Panc1 (cell line): ENCODE data around the gene GNAT2. TPM values are rescaled to one million over a fixed set of nuclear protein-coding genes. Genes with fewer than 3 reads are reported as not detected.
A peak's percentile ranks its signal among the peaks of the same experiment; 100 is the strongest.

Experiments
- ATAC-seq: fragments of 200-7000 bp; cut with Tn5 transposase; 2 replicates; pipeline ENCODE4 v1.9.1; 2020; ENCODE audit warnings: mild to moderate bottlenecking, moderate library complexity
- BruUV-seq: library from RNA; stranded (reverse); fragments of 400-500 nt; replicated peaks from 2 replicates; lab custom pipeline; 2021; lab: Mats Ljungman, UMichigan
- CTCF ChIA-PET: fragments of 300-600 bp; sonication (Branson Sonifier 250); formaldehyde crosslinking; loops from one replicate; lab custom pipeline; 2022; ENCODE audit warnings: antibody characterized with exemption; lab: Charles Lee
- POLR2A ChIA-PET: fragments of 300-600 bp; sonication (Branson Sonifier 250); formaldehyde crosslinking; loops from one replicate; lab custom pipeline; 2022; ENCODE audit warnings: antibody characterized with exemption; lab: Charles Lee
- DNase-seq: peaks from one replicate; pipeline ENCODE4 v3.0.0-alpha.2; 2010; ENCODE audit warnings: low read depth, low spot score
- H3K27ac ChIP-seq: 2 replicates; pipeline ENCODE4 v1.5.1; 2011; ENCODE audit warnings: mild to moderate bottlenecking, low read length, inconsistent platforms
- H3K27me3 ChIP-seq: fragments of 200-500 bp; sonication (Bioruptor generic); 2 replicates; pipeline ENCODE4 v1.6.0; 2014; ENCODE audit warnings: low read length, inconsistent platforms; ENCODE audit not compliant: control insufficient read depth, insufficient read depth
- H3K36me3 ChIP-seq: fragments of 200-500 bp; sonication (Bioruptor generic); 2 replicates; pipeline ENCODE4 v1.5.1; 2014; ENCODE audit warnings: inconsistent platforms, mild to moderate bottlenecking, low read length, moderate library complexity; ENCODE audit not compliant: control insufficient read depth, insufficient read depth
- H3K4me1 ChIP-seq: 2 replicates; pipeline ENCODE4 v1.5.1; 2011; ENCODE audit warnings: inconsistent platforms, mild to moderate bottlenecking, low read length, moderate library complexity; ENCODE audit not compliant: control insufficient read depth, insufficient read depth
- H3K4me3 ChIP-seq, 2 experiments: 2 replicates each; pipeline ENCODE4 v1.5.1; 2011 to 2012; ENCODE audit warnings: low read depth in 2 of 2, low read length in 2 of 2, mild to moderate bottlenecking in 2 of 2, inconsistent platforms in 1 of 2, moderate library complexity in 1 of 2
- H3K9me3 ChIP-seq: fragments of 200-500 bp; sonication (Bioruptor generic); 2 replicates; pipeline ENCODE4 v1.5.1; 2014; ENCODE audit warnings: low read depth, mild to moderate bottlenecking, inconsistent platforms, low read length, moderate library complexity; ENCODE audit not compliant: control insufficient read depth, insufficient read depth
- POLR2AphosphoS5 ChIP-seq: IDR thresholded peaks from 2 replicates; pipeline ENCODE4 v1.6.1; 2012; ENCODE audit warnings: mild to moderate bottlenecking, low read depth, low read length, moderate library complexity
- REST ChIP-seq, 2 experiments: IDR thresholded peaks; 2 replicates each; pipeline ENCODE4 v1.6.1; 2011 to 2012; ENCODE audit warnings: low read depth in 2 of 2, control low read depth in 1 of 2, low read length in 1 of 2, mild to moderate bottlenecking in 1 of 2, moderate library complexity in 1 of 2; ENCODE audit not compliant: insufficient read depth in 1 of 2
- SIN3A ChIP-seq: IDR thresholded peaks from 2 replicates; pipeline ENCODE4 v1.6.1; 2012; ENCODE audit warnings: low read depth, mild to moderate bottlenecking, low read length, moderate library complexity, borderline replicate concordance; ENCODE audit not compliant: insufficient read depth
- TCF7L2 ChIP-seq: IDR thresholded peaks from 2 replicates; pipeline ENCODE4 v1.6.1; 2011; ENCODE audit warnings: mild to moderate bottlenecking, low read depth, low read length, inconsistent platforms
- in situ Hi-C: cut with HindIII; loops from 2 replicates; pipeline ENCODE4 v1.10.0; 2016; ENCODE audit warnings: low sequenced_read_pairs, low pct_unique_long_range_greater_than_20kb
- intact Hi-C: fragments of 100-400 bp; cut with micrococcal nuclease; formaldehyde crosslinking; loops from one replicate; pipeline ENCODE4 v1.10.0; 2022; ENCODE audit not compliant: unreplicated experiment
- total RNA-seq: library from RNA; stranded (reverse); gene quantifications from one replicate; pipeline ENCODE4 v1.2.1, GENCODE V29; 2021; ENCODE audit not compliant: unreplicated experiment
- TF ChIP-seq, protein P1 (sequence below): fragments of 450-650 bp; IDR thresholded peaks from 2 replicates; pipeline ENCODE4 v1.5.1; 2017; ENCODE audit warnings: mild to moderate bottlenecking

GNAT2 gene
- total RNA-seq, 1 experiment from 2014 or later = 0.44 TPM

DNA sequence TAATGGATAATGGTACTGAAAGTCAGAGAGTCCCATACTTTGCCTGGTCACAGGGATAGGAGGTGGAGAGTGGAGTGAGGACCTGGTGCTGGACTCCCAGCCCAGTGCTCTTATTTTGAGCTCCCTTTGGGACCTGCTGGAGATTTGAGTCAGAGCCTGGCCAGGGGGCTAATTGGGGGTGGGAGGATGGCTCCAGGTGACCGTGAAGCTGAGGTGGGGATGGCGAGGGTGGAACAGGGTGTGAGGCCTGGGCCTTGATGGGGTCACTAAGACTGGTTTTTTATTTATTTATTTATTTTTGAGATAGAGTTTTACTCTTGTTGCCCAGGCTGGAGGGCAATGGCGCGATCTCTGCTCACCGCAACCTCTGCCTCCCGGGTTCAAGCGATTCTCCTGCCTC is 18.0 kb upstream of the GNAT2 start:
- TF ChIP-seq POLR2AphosphoS5 (no peak), SIN3A (no peak), TCF7L2 (no peak), REST (IDR thresholded peaks at IDR 0.05; ENCODE audit: insufficient read depth in 1 of 2, low read depth in 2 of 2, low read length in 1 of 2) (no peak)
- TF ChIP-seq, protein P1, sequence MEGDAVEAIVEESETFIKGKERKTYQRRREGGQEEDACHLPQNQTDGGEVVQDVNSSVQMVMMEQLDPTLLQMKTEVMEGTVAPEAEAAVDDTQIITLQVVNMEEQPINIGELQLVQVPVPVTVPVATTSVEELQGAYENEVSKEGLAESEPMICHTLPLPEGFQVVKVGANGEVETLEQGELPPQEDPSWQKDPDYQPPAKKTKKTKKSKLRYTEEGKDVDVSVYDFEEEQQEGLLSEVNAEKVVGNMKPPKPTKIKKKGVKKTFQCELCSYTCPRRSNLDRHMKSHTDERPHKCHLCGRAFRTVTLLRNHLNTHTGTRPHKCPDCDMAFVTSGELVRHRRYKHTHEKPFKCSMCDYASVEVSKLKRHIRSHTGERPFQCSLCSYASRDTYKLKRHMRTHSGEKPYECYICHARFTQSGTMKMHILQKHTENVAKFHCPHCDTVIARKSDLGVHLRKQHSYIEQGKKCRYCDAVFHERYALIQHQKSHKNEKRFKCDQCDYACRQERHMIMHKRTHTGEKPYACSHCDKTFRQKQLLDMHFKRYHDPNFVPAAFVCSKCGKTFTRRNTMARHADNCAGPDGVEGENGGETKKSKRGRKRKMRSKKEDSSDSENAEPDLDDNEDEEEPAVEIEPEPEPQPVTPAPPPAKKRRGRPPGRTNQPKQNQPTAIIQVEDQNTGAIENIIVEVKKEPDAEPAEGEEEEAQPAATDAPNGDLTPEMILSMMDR = no peak
- H3K4me1 ChIP-seq = no peaks in the 10 kb centered on the region; the same call in none of the 2 replicates
- no peak overlapping the region for H3K4me3 ChIP-seq
- no peaks in the 10 kb centered on the region for H3K27me3 ChIP-seq
- POLR2A ChIA-PET = no interaction called here
- H3K27ac ChIP-seq = no peak overlapping the region
- H3K9me3 ChIP-seq = no peaks in the 10 kb centered on the region
- CTCF ChIA-PET = no interaction called here
- H3K36me3 ChIP-seq = no peaks in the 10 kb centered on the region
- ATAC-seq = no peak
- intact Hi-C loops (no loop called here), in situ Hi-C loops (no loop called here)
- no TSS peak for BruUV-seq
- DNase-seq = no peak

DNA sequence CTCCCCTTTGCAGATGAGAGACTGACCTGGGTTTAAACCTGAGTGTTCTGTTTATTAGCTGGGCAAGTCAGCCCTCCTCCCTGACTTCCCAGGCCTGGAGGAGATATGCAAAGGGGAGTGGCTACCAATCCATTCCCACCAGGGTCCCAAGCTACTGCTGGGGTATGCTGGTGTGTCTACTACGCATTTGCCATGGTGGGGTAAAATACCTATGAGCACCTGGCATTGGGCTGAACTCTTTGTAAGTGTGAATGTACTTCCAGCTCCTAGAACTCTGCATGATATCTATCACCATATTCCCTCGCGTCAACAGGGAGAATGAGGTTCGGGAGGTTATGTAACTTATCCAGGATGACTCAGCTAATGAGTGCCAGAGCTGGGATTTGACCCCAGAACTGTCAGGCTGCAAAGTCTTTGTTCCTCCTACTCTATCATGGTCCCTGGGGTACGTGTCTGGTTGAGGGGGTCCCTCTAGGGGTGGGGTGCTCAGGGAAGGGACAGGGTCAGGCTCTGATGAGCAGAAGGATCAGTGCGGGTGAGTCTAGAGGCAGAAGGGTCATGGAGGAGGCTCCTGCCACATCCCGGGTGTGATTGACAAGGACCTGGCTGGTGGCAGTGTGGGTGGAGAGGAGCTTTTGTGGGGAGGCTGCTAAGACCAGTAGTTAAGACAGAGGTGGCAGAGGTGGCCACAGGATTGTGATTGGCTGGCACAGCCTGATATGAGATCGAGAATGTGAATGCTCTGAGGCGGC is 17.0 kb upstream of the GNAT2 start:
- no TSS peak for BruUV-seq
- Histone ChIP-seq H3K4me3 (no peak overlapping the region), H3K36me3 (no peaks in the 10 kb centered on the region), H3K27ac (peak overlapping the region; percentile 17; the same call in 1 of the 2 replicates), H3K4me1 (no peaks in the 10 kb centered on the region; the same call in none of the 2 replicates), H3K9me3 (no peaks in the 10 kb centered on the region), H3K27me3 (no peaks in the 10 kb centered on the region)
- DNase-seq (no peak), ATAC-seq (no peak)
- in situ Hi-C loops (no loop called here), intact Hi-C loops (no loop called here)
- ChIA-PET CTCF (no interaction called here), POLR2A (interaction anchor here (0.6 kb wide), 1 partner anchor 138 kb away, joined by 3 read pairs; no protein-coding TSS in a partner anchor)
- TF ChIP-seq TCF7L2 = no peak
- TF ChIP-seq REST (IDR thresholded peaks at IDR 0.05; ENCODE audit: insufficient read depth in 1 of 2, low read depth in 2 of 2, low read length in 1 of 2) = no peak
- TF ChIP-seq SIN3A = no peak
- TF ChIP-seq, protein P1 = no peak
- TF ChIP-seq POLR2AphosphoS5 = no peak
